SK-N-SH (cell line): Measurements from ENCODE around the gene RHOBTB3.

ENCODE experiments used
- CTCF ChIP-seq: fragments of 200-600 bp; sonication (generic); IDR thresholded peaks from 2 replicates; pipeline ENCODE4 v1.6.1; 2017; ENCODE audit warnings: antibody characterized with exemption, mild to moderate bottlenecking, moderate library complexity
- EP300 ChIP-seq, 2 experiments: IDR thresholded peaks; 2 replicates each; pipeline versions ENCODE4 v1.4.0 to v1.6.1; 2012; ENCODE audit warnings: borderline replicate concordance in 1 of 2, low read depth in 1 of 2, low read length in 1 of 2
- EZH2phosphoT487 ChIP-seq: fragments of 200-600 bp; sonication (generic); IDR thresholded peaks from 2 replicates; pipeline ENCODE4 v1.6.1; 2017; ENCODE audit warnings: low read depth, mixed run types, mild to moderate bottlenecking, antibody characterized with exemption, moderate library complexity, borderline replicate concordance
- GATA2 ChIP-seq: sonication (generic); formaldehyde crosslinking; IDR thresholded peaks from 2 replicates; pipeline ENCODE4 v1.5.0; 2020; ENCODE audit warnings: mild to moderate bottlenecking, missing genetic modification reagents
- MAX ChIP-seq: IDR thresholded peaks from 2 replicates; pipeline ENCODE4 v1.4.0; 2012; ENCODE audit warnings: low read depth
- SIN3A ChIP-seq: IDR thresholded peaks from 2 replicates; pipeline ENCODE4 v1.6.1; 2012; ENCODE audit warnings: low read depth, mild to moderate bottlenecking, low read length, moderate library complexity, borderline replicate concordance
- YY1 ChIP-seq: IDR thresholded peaks from 2 replicates; pipeline ENCODE4 v1.4.0; 2012; ENCODE audit warnings: low read depth, mild to moderate bottlenecking

- no peak for TF ChIP-seq GATA2 (CRISPR knock-in tag)
- no peak for TF ChIP-seq SIN3A
- no peak for TF ChIP-seq MAX
- no peak for TF ChIP-seq CTCF
- no peak for TF ChIP-seq EZH2phosphoT487
- TF ChIP-seq EP300 (IDR thresholded peaks at IDR 0.05; ENCODE audit: borderline replicate concordance in 1 of 2, low read depth in 1 of 2, low read length in 1 of 2), result no peak
- no peak for TF ChIP-seq YY1
Measured at GRCh38 chr5:95832664-95833063, 101.5 kb downstream of the RHOBTB3 start.
